HFFc6 (cell line): Measurements from ENCODE around the gene OSBP2. TPM values are rescaled to one million over a fixed set of nuclear protein-coding genes. Genes with fewer than 3 reads are reported as not detected.

Source experiments
- DNase-seq: peaks from one replicate; pipeline ENCODE4 v3.0.0-alpha.2; 2018
- H3K27ac Mint-ChIP-seq: 2 replicates; pipeline ENCODE4 v1.8.0; 2020; ENCODE audit warnings: mild to moderate bottlenecking, mixed read lengths
- H3K27me3 Mint-ChIP-seq: 2 replicates; pipeline ENCODE4 v1.8.0; 2021; ENCODE audit warnings: mild to moderate bottlenecking, moderate library complexity, mixed read lengths; ENCODE audit not compliant: insufficient read depth
- H3K36me3 Mint-ChIP-seq: 2 replicates; pipeline ENCODE4 v1.8.0; 2021; ENCODE audit warnings: low read depth, mixed read lengths
- H3K4me1 Mint-ChIP-seq: 2 replicates; pipeline ENCODE4 v1.8.0; 2020; ENCODE audit warnings: low read depth, mixed read lengths
- H3K4me3 Mint-ChIP-seq: 2 replicates; pipeline ENCODE4 v1.8.0; 2020; ENCODE audit warnings: mild to moderate bottlenecking, moderate library complexity, mixed read lengths
- H3K9me3 Mint-ChIP-seq: 2 replicates; pipeline ENCODE4 v1.8.0; 2020; ENCODE audit warnings: mild to moderate bottlenecking, mixed read lengths
- total RNA-seq, 6 experiments: library from RNA; stranded (reverse); fragmentation: NEBNext Ultra II Directional; extraction: Animal tissue kit (Norgen Biotek cat#: 25700); gene quantifications; 2 replicates in 1 of 6; 3 replicates in 5 of 6; pipeline ENCODE4 v1.2.3, GENCODE V29; 2021
- TF ChIP-seq, protein P1 (sequence below): fragments of 200-600 bp; sonication (generic); IDR thresholded peaks from 2 replicates; pipeline ENCODE4 v1.5.0; 2021; ENCODE audit warnings: antibody characterized with exemption, mild to moderate bottlenecking

OSBP2 gene
- total RNA-seq, 6 experiments from 2014 or later = 0.09 to 0.37 (median 0.28) TPM; not detected in 1

DNA sequence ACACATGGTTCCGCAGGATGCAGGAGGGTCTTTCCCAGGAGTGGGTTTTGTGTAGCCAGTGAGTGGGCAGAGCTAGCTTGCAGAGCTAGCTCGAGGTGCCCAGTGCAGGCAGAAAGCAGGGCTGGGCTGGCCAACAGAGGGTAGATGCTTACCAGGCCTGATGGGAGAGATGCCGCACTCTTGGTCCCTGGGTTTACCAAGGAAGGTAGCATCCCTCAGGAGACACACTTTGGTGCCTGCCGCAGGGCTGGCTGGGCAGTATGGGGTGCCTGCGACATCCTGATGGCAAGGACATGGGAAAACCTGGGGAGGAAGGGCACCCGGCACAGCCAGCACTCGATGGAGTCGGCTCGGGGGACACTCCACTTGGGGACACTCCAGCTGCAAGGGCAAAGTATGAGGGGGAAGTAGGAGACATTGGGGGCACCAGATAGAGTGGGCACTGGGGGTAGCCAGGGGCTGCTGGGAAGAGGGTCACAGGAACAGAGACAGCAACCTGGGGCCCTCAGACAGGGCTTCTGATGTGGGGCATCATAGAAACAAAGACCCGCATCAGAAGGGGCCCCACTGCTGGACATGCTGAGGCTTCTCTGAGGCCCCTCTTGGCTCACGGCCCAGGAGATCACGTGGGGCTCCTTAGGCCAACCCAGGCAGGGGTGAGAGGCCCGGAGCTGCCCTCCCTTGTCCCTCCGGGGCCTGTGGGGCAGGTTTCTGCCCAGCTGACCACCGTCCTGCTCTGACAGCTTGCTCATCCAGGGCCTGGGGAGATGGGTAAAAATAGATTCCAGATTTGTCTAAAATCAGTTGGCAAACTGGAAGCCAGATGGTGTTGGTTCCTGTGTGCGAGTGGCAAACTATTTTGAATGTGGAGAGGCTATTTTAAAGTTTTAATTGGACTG is 184.1 kb downstream of the OSBP2 start:
- Mint-ChIP-seq H3K27me3 (peaks cover 42% of the 10 kb centered on the region), H3K4me3 (no peak overlapping the region), H3K9me3 (no peaks in the 10 kb centered on the region), H3K36me3 (no peaks in the 10 kb centered on the region), H3K27ac (no peak overlapping the region), H3K4me1 (no peaks in the 10 kb centered on the region)
- TF ChIP-seq, protein P1, sequence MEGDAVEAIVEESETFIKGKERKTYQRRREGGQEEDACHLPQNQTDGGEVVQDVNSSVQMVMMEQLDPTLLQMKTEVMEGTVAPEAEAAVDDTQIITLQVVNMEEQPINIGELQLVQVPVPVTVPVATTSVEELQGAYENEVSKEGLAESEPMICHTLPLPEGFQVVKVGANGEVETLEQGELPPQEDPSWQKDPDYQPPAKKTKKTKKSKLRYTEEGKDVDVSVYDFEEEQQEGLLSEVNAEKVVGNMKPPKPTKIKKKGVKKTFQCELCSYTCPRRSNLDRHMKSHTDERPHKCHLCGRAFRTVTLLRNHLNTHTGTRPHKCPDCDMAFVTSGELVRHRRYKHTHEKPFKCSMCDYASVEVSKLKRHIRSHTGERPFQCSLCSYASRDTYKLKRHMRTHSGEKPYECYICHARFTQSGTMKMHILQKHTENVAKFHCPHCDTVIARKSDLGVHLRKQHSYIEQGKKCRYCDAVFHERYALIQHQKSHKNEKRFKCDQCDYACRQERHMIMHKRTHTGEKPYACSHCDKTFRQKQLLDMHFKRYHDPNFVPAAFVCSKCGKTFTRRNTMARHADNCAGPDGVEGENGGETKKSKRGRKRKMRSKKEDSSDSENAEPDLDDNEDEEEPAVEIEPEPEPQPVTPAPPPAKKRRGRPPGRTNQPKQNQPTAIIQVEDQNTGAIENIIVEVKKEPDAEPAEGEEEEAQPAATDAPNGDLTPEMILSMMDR = no peak
- DNase-seq = no peak

- Mint-ChIP-seq H3K4me1 (no peaks in the 10 kb centered on the region), H3K36me3 (no peaks in the 10 kb centered on the region), H3K27me3 (peaks cover 44% of the 10 kb centered on the region), H3K9me3 (no peaks in the 10 kb centered on the region), H3K4me3 (no peak overlapping the region), H3K27ac (no peak overlapping the region)
- TF ChIP-seq, protein P1 = no peak
- DNase-seq = no peak
Observed at GRCh38 chr22:30879415-30879797, 184.7 kb downstream of the OSBP2 start.

GRCh38 chr22:30880181-30880601 is 185.5 kb downstream of the OSBP2 start:
- TF ChIP-seq, protein P1 = no peak
- Mint-ChIP-seq H3K4me3 (no peak overlapping the region), H3K27me3 (peaks cover 36% of the 10 kb centered on the region), H3K9me3 (no peaks in the 10 kb centered on the region), H3K36me3 (no peaks in the 10 kb centered on the region), H3K4me1 (no peaks in the 10 kb centered on the region), H3K27ac (no peak overlapping the region)
- DNase-seq = no peak

DNA sequence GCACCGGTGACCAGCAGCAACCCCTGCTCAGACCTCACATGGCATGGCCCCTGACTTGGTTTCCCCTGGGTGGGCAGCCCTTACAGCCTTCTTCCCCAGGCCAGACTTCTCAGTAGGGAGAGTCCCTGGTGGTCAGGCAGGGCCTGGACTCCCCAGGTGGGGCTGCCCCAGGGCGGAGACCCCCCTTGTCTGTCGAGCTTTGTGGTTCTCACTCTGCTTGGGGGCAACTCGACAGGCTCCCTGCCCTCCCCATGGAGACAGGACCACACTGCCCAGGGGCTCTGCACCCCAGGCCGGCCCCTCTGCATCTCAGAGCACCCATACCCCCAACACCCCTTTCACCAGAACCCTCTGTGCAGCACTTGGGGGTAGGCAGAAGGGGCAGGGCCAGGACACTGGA is 186.2 kb downstream of the OSBP2 start:
- Mint-ChIP-seq H3K36me3 (no peaks in the 10 kb centered on the region), H3K27me3 (peaks cover 36% of the 10 kb centered on the region), H3K9me3 (no peaks in the 10 kb centered on the region), H3K4me3 (no peak overlapping the region), H3K27ac (no peak overlapping the region), H3K4me1 (no peaks in the 10 kb centered on the region)
- no peak for DNase-seq
- TF ChIP-seq, protein P1 = no peak

DNA sequence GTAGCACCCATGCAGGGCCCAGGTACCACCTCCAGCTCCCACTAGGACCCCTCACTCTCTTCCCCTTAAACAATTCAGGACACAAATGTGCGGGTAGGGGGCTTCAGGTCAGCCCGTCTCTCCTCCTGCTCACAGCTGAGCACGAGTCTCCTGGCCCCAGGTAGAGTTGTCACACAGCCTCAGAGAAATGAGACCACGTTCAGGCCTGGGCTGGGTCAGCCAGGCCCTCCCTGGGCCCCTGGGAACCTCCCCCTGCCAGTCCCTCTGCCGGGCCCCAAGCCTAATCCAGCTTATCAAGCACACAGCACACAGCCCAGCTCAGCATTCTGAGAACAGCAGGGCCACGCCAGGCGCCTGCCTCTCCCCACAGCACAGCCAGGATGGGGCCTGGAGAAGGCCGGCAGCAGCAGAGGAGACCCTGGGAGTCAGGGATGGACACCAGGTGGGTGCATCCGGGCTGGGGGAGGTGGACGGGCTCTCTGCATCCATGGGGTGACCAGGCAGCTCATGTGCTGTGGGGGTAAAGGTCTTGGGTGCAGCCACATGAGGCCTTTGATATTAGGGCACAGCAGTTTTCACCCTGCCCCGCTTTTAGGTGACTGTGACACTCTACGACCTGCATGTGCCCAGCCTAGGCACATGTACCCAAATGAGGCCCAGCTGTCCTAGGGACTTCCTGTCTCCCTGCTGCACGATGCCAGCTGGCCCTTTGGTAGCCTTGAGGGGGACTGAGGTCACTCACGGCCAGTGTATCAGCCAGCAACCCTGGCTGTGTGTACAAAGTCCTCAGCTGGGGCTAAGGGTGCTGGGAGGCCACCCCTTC is 186.9 kb downstream of the OSBP2 start:
- Mint-ChIP-seq H3K27ac (no peak overlapping the region), H3K4me1 (no peaks in the 10 kb centered on the region), H3K27me3 (peaks cover 38% of the 10 kb centered on the region), H3K4me3 (no peak overlapping the region), H3K36me3 (no peaks in the 10 kb centered on the region), H3K9me3 (no peaks in the 10 kb centered on the region)
- DNase-seq = no peak
- TF ChIP-seq, protein P1 = no peak
